Nucleus accumbens (tissue), 56 donors: ENCODE measurements around the gene KLHL21.

ENCODE experiments used
- DNase-seq, 56 donors: peaks; one replicate each; lab custom pipeline; 2025; lab: John Stamatoyannopoulos, UW

The KLHL21 gene

GRCh38 chr1:6625584-6626149, 23.0 kb upstream of the KLHL21 start:
- peak in 5 of 56 donors; percentile 7 to 58 (median 40) for DNase-seq

GRCh38 chr1:6624710-6625583, 22.3 kb upstream of the KLHL21 start, which contains the start of gene THAP3:
THAP3 (plus strand) TSS chr1:6624868; CDS start chr1:6625219, 351 bp downstream.
- peak in 54 of 56 donors; percentile 47 to 91 (median 76) for DNase-seq

GRCh38 chr1:6623269-6623965, 20.7 kb upstream of the KLHL21 start:
- DNase-seq = no peak

DNA sequence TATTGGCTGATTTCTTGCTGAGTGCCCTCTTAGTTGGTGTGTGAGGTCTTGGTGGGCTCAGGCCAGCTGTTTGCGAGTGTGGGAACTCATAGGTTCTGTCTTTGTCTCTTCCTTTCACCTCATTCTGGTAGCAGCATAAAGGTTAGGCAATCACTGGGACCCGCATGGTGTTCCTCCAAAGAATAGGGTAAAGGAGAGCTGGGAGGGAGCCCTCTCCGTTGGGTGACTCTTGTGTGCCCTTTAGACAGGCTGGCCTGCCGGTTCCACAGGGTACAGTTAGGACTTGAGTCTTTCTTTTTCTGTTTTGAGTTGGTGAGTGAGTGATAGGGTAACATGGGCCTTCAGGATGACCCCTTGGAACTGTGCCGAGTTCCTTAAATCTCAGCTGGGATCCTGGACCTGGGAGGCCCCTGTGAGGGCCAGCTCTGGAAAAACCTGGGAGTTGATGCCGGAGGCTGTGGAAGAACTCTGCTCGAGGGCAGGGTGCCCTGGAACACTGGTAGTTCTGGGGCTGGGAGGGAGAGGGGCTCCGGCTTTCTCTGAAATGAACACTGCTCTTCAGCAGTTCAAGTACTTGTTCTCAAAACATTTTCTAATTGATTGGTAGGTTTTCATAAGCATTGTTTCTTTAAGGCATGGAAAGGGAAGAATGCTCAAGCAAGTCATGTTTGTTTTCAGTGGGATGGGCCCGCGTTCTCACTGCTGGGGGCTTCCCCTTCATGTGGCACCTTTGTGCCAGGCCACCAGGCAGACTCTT, 19.9 kb upstream of the KLHL21 start:
- DNase-seq = no peak

GRCh38 chr1:6621429-6622391, 19.0 kb upstream of the KLHL21 start:
- no peak for DNase-seq

DNA sequence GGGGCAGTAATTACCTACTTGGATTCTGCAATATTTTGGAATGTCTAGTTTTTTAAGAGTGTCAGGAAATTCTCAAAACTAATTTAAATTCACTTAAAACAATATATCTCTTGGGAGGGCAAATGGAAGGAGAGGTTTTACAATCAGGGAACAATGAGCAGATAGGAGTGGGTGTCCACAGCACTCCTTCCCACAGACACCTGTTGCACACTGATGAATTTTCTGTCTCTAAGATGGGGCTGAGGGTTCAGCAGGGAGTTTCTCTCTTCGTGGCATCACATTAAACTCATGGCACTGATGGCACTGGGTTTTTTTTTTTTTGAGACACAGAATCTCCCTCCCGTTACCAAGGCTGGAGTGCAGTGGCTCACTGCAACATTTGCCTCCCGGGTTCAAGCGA, 16.4 kb upstream of the KLHL21 start:
- no peak for DNase-seq

DNA sequence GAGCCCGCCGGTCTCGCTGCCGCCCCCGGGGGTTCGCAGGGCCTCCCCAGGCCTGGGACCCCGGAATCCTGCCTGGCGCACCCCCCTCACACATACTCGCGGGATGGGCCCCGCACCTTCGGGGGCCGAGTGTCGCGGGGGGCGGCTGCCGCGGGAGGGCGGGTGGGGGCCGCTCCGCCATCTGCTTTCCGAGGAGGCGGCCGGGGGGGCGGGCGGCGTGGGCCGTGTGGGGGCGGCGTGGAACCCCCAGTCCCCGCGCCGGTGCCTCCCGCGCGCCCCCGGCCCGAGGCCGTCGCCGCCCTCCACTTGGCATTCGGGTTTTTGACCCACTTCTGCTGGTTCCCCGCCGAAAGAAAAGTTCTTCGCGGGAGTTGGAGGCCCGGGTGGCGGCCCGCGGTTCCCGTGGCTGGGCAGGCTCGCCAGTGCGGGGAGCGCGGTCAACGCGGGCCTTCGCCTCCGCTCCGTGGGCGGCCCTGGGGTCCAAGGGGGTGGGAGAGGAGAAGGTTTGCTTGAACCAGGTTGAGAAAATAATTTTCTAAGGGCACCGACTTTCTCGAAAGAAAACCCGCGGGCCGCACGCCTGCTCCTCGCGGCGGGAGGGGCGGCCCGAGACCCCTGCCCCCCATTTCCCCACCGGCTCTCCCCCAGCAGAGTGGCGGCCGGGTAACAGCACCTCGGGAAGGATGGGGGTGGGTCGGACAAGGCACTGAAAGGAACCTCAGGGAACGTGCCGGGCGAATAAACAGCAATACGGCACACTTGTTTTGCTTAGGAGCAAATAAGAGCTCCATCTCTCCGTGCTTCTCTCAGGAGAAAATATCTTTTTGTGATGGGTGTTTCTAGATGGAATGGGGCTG, 12.5 kb upstream of the KLHL21 start:
- DNase-seq = peak in 6 of 56 donors; percentile 26 to 62 (median 41)

DNA sequence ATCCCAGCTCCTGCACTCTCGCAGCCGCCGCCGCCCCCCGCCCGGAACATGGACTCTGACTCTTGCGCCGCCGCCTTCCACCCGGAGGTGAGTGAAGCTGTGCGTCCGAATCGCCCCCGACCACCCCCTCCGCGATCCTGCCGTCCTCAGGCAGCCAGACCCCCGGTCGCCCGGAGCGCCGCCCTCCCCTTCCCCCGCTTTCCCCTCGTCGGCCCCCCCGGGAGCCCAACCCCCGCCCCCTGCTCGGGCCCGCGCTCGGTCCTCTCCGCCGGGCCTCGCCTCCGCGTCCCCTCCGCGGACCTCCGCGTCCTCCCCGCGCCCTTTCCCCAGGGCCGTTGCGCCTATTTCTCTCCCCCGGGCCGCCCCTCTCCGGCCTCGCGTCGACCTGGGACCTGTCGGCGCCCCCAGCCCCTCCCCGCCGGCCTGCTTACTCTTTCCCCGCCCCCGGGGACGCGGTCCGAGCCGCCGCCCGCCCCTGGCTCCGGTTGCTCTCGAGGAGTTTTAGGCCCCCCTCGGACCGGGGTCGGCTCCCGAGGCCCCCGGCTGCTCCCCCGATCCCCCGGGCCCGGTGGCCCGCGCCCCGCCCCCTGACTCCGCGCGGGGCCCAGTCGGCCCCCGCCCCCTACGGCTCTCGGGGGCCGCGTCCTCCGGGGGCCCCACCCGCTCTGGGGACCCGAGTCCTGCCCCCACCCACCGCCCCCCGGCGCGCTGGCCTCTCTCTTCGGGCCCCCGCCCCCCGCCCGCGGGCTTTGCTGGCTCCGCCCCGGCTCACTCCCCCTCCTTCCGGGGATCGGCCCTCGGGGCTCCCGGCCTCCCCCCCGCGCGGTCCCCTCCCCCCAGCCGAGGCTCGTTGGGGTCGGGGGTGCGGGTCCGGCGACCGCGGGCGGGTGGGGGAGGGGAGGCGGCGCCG, 11.6 kb upstream of the KLHL21 start:
- DNase-seq = peak in 32 of 56 donors; percentile 7 to 78 (median 35)

DNA sequence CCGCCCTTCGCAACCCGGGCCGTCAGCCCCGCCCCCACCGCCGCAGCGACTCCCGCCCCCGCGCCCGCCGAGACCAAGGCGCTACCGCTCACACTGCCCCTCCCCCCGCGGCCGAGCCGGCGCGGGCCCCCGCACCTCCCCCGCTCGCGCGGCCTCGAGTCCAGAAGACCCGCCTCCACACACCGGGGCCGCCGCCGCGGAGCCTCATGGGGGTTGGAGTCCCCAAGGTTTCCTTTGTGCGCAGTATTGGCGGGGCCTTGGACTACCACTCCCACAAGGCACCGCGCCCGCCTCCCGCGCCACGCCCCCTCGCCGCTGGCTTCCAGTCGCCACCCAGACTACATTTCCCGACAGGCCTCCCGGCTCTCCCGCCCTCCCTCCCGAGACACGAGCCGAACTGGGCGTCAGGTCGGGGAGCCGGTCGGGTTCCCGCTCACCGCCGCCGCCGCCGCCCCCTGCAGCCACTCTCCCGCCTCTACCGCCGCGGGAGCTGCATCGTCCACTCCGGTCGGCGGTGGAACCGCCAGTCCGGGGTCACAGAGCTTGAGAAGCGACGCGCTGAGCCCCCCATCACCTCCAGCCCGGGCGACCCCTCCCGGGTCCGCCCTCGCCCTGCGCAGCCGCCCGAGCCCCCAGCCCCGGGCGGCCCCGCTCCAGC, 10.8 kb upstream of the KLHL21 start, which contains the start of gene PHF13:
Gene PHF13 (plus strand): TSS at position 371 of the 658 bp plus-strand sequence. CDS start 336 bp downstream, outside the sequence.
- peak; percentile 92 to 100 (median 99) for DNase-seq

- peak in 23 of 56 donors; percentile 39 to 81 (median 62) for DNase-seq
Observed at GRCh38 chr1:6612641-6613360, 10.1 kb upstream of the KLHL21 start.

GRCh38 chr1:6603915-6604558, 1.4 kb upstream of the KLHL21 start:
- DNase-seq = peak in 43 of 56 donors; percentile 31 to 81 (median 54)

- DNase-seq = peak in 48 of 56 donors; percentile 28 to 94 (median 82)
Observed at GRCh38 chr1:6603238-6603914, 707 bp upstream of the KLHL21 start.

- peak in 28 of 56 donors; percentile 43 to 74 (median 55) for DNase-seq
Observed at GRCh38 chr1:6601923-6602668, 573 bp downstream of the KLHL21 start.
